GM23248 (cell line): ENCODE measurements around the gene YWHAB.

Source experiments
- EZH2 ChIP-seq: fragments of 200-600 bp; sonication (generic); IDR thresholded peaks from 2 replicates; pipeline ENCODE4 v1.6.1; 2018; ENCODE audit warnings: antibody characterized with exemption, mild to moderate bottlenecking; ENCODE audit not compliant: insufficient read depth, poor library complexity, severe bottlenecking
- EZH2phosphoT487 ChIP-seq: fragments of 200-600 bp; sonication (generic); IDR thresholded peaks from 2 replicates; pipeline ENCODE4 v1.6.1; 2018; ENCODE audit warnings: antibody characterized with exemption, moderate library complexity, mild to moderate bottlenecking, low read depth; ENCODE audit not compliant: insufficient read depth

DNA sequence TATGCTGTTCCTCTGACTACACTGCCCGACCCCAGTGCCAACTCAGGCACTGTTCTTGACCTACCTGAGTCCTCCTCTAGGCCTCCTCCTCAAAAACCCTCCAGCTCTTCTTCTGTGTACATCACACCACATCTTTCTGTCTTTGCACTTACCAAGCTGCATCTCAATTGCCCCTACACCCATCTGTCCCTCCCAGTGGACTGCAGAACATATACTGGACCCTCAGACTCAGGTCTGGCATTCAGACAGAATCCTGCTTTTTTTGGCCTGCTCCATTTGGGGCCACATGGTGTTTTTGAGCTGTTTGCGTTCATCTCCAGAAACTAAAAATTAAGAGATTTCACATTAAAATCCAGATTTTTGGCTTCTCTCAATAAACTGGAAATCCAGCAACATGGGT, 23.2 kb upstream of the YWHAB start:
- no peak for TF ChIP-seq EZH2
- TF ChIP-seq EZH2phosphoT487: no peak
